DMS 273 treated with DMSO at 0.1 percent for 48 hours (cell line): ENCODE results near the gene SEC22A.

Experiments used
- DNase-seq: peaks from one replicate; lab custom pipeline; 2025; lab: John Stamatoyannopoulos, UW

The SEC22A gene

GRCh38 chr3:123289391-123290106, 87.8 kb downstream of the SEC22A start:
- DNase-seq: no peak

- DNase-seq: no peak
Measured at GRCh38 chr3:123290107-123290930, 88.6 kb downstream of the SEC22A start.

- DNase-seq: no peak
Measured at GRCh38 chr3:123290962-123291361, 89.2 kb downstream of the SEC22A start.

- DNase-seq: no peak
Measured at GRCh38 chr3:123291404-123291803, 89.7 kb downstream of the SEC22A start.

GRCh38 chr3:123292321-123293310, 90.9 kb downstream of the SEC22A start:
- DNase-seq: no peak

- no peak for DNase-seq
Measured at GRCh38 chr3:123294296-123294938, 92.7 kb downstream of the SEC22A start.

GRCh38 chr3:123295171-123295900, 93.6 kb downstream of the SEC22A start:
- no peak for DNase-seq

- DNase-seq: no peak
Measured at GRCh38 chr3:123295901-123296250, 94.1 kb downstream of the SEC22A start.

GRCh38 chr3:123296261-123296660, 94.5 kb downstream of the SEC22A start:
- DNase-seq: no peak

GRCh38 chr3:123296836-123297626, 95.3 kb downstream of the SEC22A start:
- DNase-seq: no peak

- DNase-seq: no peak
Measured at GRCh38 chr3:123297627-123297899, 95.8 kb downstream of the SEC22A start.

- DNase-seq: no peak
Measured at GRCh38 chr3:123298903-123299302, 97.2 kb downstream of the SEC22A start.

- no peak for DNase-seq
Measured at GRCh38 chr3:123299581-123299980, 97.8 kb downstream of the SEC22A start.

GRCh38 chr3:123300056-123300455, 98.3 kb downstream of the SEC22A start:
- DNase-seq: no peak

- DNase-seq: no peak
Measured at GRCh38 chr3:123300583-123300982, 98.8 kb downstream of the SEC22A start.

GRCh38 chr3:123301331-123302184, 99.8 kb downstream of the SEC22A start:
- DNase-seq: no peak

- DNase-seq: no peak
Measured at GRCh38 chr3:123302961-123303360, 101.2 kb downstream of the SEC22A start.

GRCh38 chr3:123303976-123304560, 102.3 kb downstream of the SEC22A start:
- DNase-seq: no peak

GRCh38 chr3:123305192-123305591, 103.4 kb downstream of the SEC22A start:
- no peak for DNase-seq
